ENCODE results near the gene MAP3K13.

- TF ChIP-seq CBX5 (IDR thresholded peaks at IDR 0.05; ENCODE audit: low read depth) = no peak
- no peak for TF ChIP-seq ZBED1 (IDR thresholded peaks at IDR 0.05; ENCODE audit: borderline replicate concordance)
- TF ChIP-seq EP300 (IDR thresholded peaks at IDR 0.05; ENCODE audit: borderline replicate concordance in 1 of 2, control insufficient read depth in 1 of 2, low read depth in 2 of 2, low read length in 2 of 2) = no peak
- no peak for TF ChIP-seq CTCF (IDR thresholded peaks at IDR 0.05 in 2 of 3, conservative IDR thresholded peaks at IDR 0.05 in 1 of 3; ENCODE audit: control insufficient read depth in 2 of 3, extremely low read depth in 1 of 3, insufficient read depth in 1 of 3, low read depth in 3 of 3, low read length in 3 of 3)
- no peak for TF ChIP-seq RAD21 (IDR thresholded peaks at IDR 0.05; ENCODE audit: insufficient read depth, low read depth, low read length)
- TF ChIP-seq EED (IDR thresholded peaks at IDR 0.05; ENCODE audit: low read depth) = no peak
- no peak for TF ChIP-seq ZBTB40 (IDR thresholded peaks at IDR 0.05; ENCODE audit: borderline replicate concordance)
- TF ChIP-seq NFYB (IDR thresholded peaks at IDR 0.05; ENCODE audit: insufficient read depth, low read depth, low read length) = no peak
- no peak for TF ChIP-seq ZZZ3 (IDR thresholded peaks at IDR 0.05; ENCODE audit: control insufficient read depth, insufficient read length, low read depth)
- TF ChIP-seq STAT3 (IDR thresholded peaks at IDR 0.05; ENCODE audit: low read depth, low read length) = no peak
- TF ChIP-seq HCFC1 (IDR thresholded peaks at IDR 0.05; ENCODE audit: low read length) = no peak
- TF ChIP-seq IKZF1 (conservative IDR thresholded peaks at IDR 0.05) = no peak
These were observed 12.1 kb upstream of the MAP3K13 start for GRCh38 chr3:185350841-185351240.

All from GM12878 (cell line).